ENCODE measurements around the gene HPN.
"Not testable (repeated sequence)": the region's sequence is repeated elsewhere in the genome, so short reads cannot be mapped to it uniquely, and the experiment has no call there.

The HPN gene

GRCh38 chr19:35006342-35006998, 35.1 kb upstream of the HPN start:
- Histone ChIP-seq H3K36me3 (replicated peaks; ENCODE audit: low read depth, low read length) (peaks cover 42% of the 10 kb centered on the region), H3K4me1 (ENCODE audit: low read length) (0 out of 2 replicates have a peak, but pooled peaks cover 5% of the 10 kb centered on the region), H3K79me2 (ENCODE audit: low read length) (peaks cover 55% of the 10 kb centered on the region), H3K9ac (ENCODE audit: low read length) (no peak overlapping the region), H4K20me1 (ENCODE audit: insufficient read depth, low read length) (peaks cover 39% of the 10 kb centered on the region), H3K4me3 (ENCODE audit: low read length) (no peak overlapping the region), H3K27me3 (ENCODE audit: low read depth, low read length) (no peaks in the 10 kb centered on the region), H3K4me2 (ENCODE audit: low read length) (no peak overlapping the region), H3K27ac (ENCODE audit: low read length) (no peak overlapping the region), H2AFZ (ENCODE audit: low read depth, low read length) (no peak overlapping the region), H3K9me3 (ENCODE audit: insufficient read depth, low read length) (no peaks in the 10 kb centered on the region)
- no peak for TF ChIP-seq EZH2phosphoT487 (IDR thresholded peaks at IDR 0.05; ENCODE audit: low read depth)
- TF ChIP-seq CTCF (IDR thresholded peaks at IDR 0.05; ENCODE audit: low read depth, low read length), result no peak

DNA sequence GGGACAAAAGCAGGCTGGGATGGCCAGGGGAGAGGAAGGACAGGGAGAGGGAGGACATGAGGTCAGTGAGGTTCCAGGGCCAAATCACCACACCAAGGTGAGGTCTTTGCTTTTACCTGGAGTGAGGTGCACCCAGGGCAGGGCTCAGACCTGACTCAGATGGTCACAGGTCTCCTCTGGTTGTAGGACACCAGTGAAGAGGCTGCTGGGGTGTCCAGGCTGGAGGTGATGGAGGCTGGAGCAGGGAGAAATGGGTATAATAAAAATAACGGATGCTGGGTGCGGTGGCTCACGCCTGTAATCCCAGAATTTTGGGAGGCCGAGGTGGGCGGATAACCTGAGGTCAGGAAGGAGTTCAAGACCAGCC, 34.5 kb upstream of the HPN start:
- H3K9ac ChIP-seq (ENCODE audit: low read length), result no peak overlapping the region
- H3K27ac ChIP-seq (ENCODE audit: low read length), result no peak overlapping the region
- H4K20me1 ChIP-seq (ENCODE audit: insufficient read depth, low read length), result peaks cover 36% of the 10 kb centered on the region
- no peak overlapping the region for H2AFZ ChIP-seq (ENCODE audit: low read depth, low read length)
- peaks cover 44% of the 10 kb centered on the region for H3K36me3 ChIP-seq (replicated peaks; ENCODE audit: low read depth, low read length)
- no peaks in the 10 kb centered on the region for H3K27me3 ChIP-seq (ENCODE audit: low read depth, low read length)
- no peaks in the 10 kb centered on the region for H3K9me3 ChIP-seq (ENCODE audit: insufficient read depth, low read length)
- TF ChIP-seq CTCF (IDR thresholded peaks at IDR 0.05; ENCODE audit: low read depth, low read length) (no peak), EZH2phosphoT487 (IDR thresholded peaks at IDR 0.05; ENCODE audit: low read depth) (no peak)
- peaks cover 50% of the 10 kb centered on the region for H3K79me2 ChIP-seq (ENCODE audit: low read length)
- no peak overlapping the region for H3K4me3 ChIP-seq (ENCODE audit: low read length)
- 0 out of 2 replicates have a peak, but pooled peaks cover 2% of the 10 kb centered on the region for H3K4me1 ChIP-seq (ENCODE audit: low read length)
- no peak overlapping the region for H3K4me2 ChIP-seq (ENCODE audit: low read length)

- H3K9me3 ChIP-seq (ENCODE audit: insufficient read depth, low read length); H3K4me1 ChIP-seq (ENCODE audit: low read length); H3K27ac ChIP-seq (ENCODE audit: low read length); H3K9ac ChIP-seq (ENCODE audit: low read length); H2AFZ ChIP-seq (ENCODE audit: low read depth, low read length); H3K4me3 ChIP-seq (ENCODE audit: low read length); H3K4me2 ChIP-seq (ENCODE audit: low read length); H3K27me3 ChIP-seq (ENCODE audit: low read depth, low read length): not testable (repeated sequence)
- H3K79me2 ChIP-seq (ENCODE audit: low read length), result peaks cover 45% of the 10 kb centered on the region
- peaks cover 45% of the 10 kb centered on the region for H3K36me3 ChIP-seq (replicated peaks; ENCODE audit: low read depth, low read length)
- H4K20me1 ChIP-seq (ENCODE audit: insufficient read depth, low read length), result peaks cover 34% of the 10 kb centered on the region
These were observed 34.1 kb upstream of the HPN start for GRCh38 chr19:35007427-35007826.

- TF ChIP-seq EZH2phosphoT487 (IDR thresholded peaks at IDR 0.05; ENCODE audit: low read depth) (no peak), CTCF (IDR thresholded peaks at IDR 0.05; ENCODE audit: low read depth, low read length) (no peak)
- peaks cover 5% of the 10 kb centered on the region for H3K4me1 ChIP-seq (ENCODE audit: low read length)
- peaks cover 19% of the 10 kb centered on the region for H4K20me1 ChIP-seq (ENCODE audit: insufficient read depth, low read length)
- H3K27me3 ChIP-seq (ENCODE audit: low read depth, low read length), result no peaks in the 10 kb centered on the region
- peaks cover 44% of the 10 kb centered on the region for H3K36me3 ChIP-seq (replicated peaks; ENCODE audit: low read depth, low read length)
- H3K9me3 ChIP-seq (ENCODE audit: insufficient read depth, low read length), result no peaks in the 10 kb centered on the region
- H3K79me2 ChIP-seq (ENCODE audit: low read length), result peaks cover 31% of the 10 kb centered on the region
- no peak overlapping the region for H3K4me3 ChIP-seq (ENCODE audit: low read length)
- no peak overlapping the region for H3K9ac ChIP-seq (ENCODE audit: low read length)
- H3K4me2 ChIP-seq (ENCODE audit: low read length), result no peak overlapping the region
- no peak overlapping the region for H2AFZ ChIP-seq (ENCODE audit: low read depth, low read length)
- H3K27ac ChIP-seq (ENCODE audit: low read length), result no peak overlapping the region
These were observed 32.6 kb upstream of the HPN start for GRCh38 chr19:35008891-35009341.

Data from OCI-LY3 (cell line).